WTC11 (cell line): ENCODE measurements around the gene PGAP3.

Source experiments
- ESRRA ChIP-seq: sonication (generic); formaldehyde crosslinking; IDR thresholded peaks from 2 replicates; pipeline ENCODE4 v1.8.1; 2022; ENCODE audit warnings: mild to moderate bottlenecking, missing genetic modification reagents, borderline replicate concordance
- PREB ChIP-seq: sonication (generic); formaldehyde crosslinking; IDR thresholded peaks from 2 replicates; pipeline ENCODE4 v1.8.1; 2022; ENCODE audit warnings: mild to moderate bottlenecking, missing genetic modification reagents, moderate library complexity, borderline replicate concordance
- RELA ChIP-seq: sonication (generic); formaldehyde crosslinking; IDR thresholded peaks from 2 replicates; pipeline ENCODE4 v1.8.1; 2022; ENCODE audit warnings: missing genetic modification reagents, mild to moderate bottlenecking, borderline replicate concordance
- TF ChIP-seq, protein P1 (sequence below): sonication (generic); formaldehyde crosslinking; IDR thresholded peaks from 2 replicates; pipeline ENCODE4 v1.8.1; 2023; ENCODE audit warnings: mild to moderate bottlenecking, missing genetic modification reagents, borderline replicate concordance
- TF ChIP-seq, protein P2 (sequence below): fragments of 200-600 bp; IDR thresholded peaks from 2 replicates; pipeline ENCODE4 v1.8.0; 2022; ENCODE audit warnings: antibody characterized with exemption

DNA sequence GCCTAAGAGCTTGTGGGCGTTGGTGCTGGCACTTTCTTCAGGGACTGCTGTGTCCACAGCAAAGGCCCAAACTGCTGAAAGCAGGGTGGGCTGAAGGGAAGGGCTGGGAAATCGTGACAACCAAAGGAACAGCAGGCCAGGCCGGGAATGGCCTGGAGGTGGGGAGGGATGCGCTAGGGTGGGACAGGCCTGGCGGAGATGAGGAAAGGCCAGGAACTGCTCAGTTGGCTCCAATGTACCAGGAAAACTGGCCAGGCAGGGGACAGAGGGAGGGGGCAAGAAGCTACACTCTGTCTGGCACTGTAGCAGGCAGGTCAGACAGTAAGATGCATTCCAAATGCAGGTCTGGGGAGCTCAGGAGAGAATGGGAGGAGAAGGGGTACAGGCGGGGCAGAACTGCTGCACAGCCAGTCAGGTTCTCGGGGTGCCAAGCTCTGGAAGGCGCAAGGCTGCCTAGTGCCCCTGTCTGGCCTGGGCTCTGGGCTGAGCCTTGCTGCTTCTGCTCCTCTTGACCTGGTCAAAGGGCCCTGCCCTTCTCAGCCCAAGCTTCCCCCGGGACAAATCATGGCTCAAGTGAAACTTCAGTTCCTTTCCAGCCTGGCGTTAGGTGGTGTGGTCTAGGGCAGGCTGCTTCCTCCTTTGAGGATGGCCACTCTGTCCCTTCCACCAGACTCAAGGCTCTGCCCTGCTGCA is 12.3 kb downstream of the PGAP3 start:
- TF ChIP-seq, protein P1, sequence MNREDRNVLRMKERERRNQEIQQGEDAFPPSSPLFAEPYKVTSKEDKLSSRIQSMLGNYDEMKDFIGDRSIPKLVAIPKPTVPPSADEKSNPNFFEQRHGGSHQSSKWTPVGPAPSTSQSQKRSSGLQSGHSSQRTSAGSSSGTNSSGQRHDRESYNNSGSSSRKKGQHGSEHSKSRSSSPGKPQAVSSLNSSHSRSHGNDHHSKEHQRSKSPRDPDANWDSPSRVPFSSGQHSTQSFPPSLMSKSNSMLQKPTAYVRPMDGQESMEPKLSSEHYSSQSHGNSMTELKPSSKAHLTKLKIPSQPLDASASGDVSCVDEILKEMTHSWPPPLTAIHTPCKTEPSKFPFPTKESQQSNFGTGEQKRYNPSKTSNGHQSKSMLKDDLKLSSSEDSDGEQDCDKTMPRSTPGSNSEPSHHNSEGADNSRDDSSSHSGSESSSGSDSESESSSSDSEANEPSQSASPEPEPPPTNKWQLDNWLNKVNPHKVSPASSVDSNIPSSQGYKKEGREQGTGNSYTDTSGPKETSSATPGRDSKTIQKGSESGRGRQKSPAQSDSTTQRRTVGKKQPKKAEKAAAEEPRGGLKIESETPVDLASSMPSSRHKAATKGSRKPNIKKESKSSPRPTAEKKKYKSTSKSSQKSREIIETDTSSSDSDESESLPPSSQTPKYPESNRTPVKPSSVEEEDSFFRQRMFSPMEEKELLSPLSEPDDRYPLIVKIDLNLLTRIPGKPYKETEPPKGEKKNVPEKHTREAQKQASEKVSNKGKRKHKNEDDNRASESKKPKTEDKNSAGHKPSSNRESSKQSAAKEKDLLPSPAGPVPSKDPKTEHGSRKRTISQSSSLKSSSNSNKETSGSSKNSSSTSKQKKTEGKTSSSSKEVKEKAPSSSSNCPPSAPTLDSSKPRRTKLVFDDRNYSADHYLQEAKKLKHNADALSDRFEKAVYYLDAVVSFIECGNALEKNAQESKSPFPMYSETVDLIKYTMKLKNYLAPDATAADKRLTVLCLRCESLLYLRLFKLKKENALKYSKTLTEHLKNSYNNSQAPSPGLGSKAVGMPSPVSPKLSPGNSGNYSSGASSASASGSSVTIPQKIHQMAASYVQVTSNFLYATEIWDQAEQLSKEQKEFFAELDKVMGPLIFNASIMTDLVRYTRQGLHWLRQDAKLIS = no peak
- no peak for TF ChIP-seq ESRRA (CRISPR knock-in tag)
- no peak for TF ChIP-seq PREB
- TF ChIP-seq RELA = no peak
- TF ChIP-seq, protein P2, sequence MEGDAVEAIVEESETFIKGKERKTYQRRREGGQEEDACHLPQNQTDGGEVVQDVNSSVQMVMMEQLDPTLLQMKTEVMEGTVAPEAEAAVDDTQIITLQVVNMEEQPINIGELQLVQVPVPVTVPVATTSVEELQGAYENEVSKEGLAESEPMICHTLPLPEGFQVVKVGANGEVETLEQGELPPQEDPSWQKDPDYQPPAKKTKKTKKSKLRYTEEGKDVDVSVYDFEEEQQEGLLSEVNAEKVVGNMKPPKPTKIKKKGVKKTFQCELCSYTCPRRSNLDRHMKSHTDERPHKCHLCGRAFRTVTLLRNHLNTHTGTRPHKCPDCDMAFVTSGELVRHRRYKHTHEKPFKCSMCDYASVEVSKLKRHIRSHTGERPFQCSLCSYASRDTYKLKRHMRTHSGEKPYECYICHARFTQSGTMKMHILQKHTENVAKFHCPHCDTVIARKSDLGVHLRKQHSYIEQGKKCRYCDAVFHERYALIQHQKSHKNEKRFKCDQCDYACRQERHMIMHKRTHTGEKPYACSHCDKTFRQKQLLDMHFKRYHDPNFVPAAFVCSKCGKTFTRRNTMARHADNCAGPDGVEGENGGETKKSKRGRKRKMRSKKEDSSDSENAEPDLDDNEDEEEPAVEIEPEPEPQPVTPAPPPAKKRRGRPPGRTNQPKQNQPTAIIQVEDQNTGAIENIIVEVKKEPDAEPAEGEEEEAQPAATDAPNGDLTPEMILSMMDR = no peak
